ENCODE results near the gene ATP2B3. TPM values are rescaled to one million over a fixed set of nuclear protein-coding genes. Genes with fewer than 3 reads are reported as not detected.

Gene ATP2B3
- polyA plus RNA-seq, 1 donor from 2014 or later = 5.3 TPM

GRCh38 chrX:153600032-153600373 lies 82.6 kb downstream of the ATP2B3 start:
- no peaks in the 10 kb centered on the region for H3K79me2 ChIP-seq (replicated peaks; ENCODE audit: insufficient read depth, low read length)
- H3K4me2 ChIP-seq (ENCODE audit: low read length) = peak overlapping the region; percentile 73
- TF ChIP-seq TAF1 (IDR thresholded peaks at IDR 0.05; ENCODE audit: low read depth) (no peak), POLR2AphosphoS5 (IDR thresholded peaks at IDR 0.05) (no peak), SMC3 (conservative IDR thresholded peaks at IDR 0.05; ENCODE audit: poor library complexity) (no peak), EP300 (conservative IDR thresholded peaks at IDR 0.05; ENCODE audit: poor library complexity, severe bottlenecking) (no peak), EZH2 (IDR thresholded peaks at IDR 0.05; ENCODE audit: borderline replicate concordance, insufficient read depth, low read length, poor library complexity, severe bottlenecking) (no peak), MXI1 (conservative IDR thresholded peaks at IDR 0.05; ENCODE audit: poor library complexity, severe bottlenecking) (no peak), RAD21 (conservative IDR thresholded peaks at IDR 0.05) (no peak)
- TF ChIP-seq, protein P1, sequence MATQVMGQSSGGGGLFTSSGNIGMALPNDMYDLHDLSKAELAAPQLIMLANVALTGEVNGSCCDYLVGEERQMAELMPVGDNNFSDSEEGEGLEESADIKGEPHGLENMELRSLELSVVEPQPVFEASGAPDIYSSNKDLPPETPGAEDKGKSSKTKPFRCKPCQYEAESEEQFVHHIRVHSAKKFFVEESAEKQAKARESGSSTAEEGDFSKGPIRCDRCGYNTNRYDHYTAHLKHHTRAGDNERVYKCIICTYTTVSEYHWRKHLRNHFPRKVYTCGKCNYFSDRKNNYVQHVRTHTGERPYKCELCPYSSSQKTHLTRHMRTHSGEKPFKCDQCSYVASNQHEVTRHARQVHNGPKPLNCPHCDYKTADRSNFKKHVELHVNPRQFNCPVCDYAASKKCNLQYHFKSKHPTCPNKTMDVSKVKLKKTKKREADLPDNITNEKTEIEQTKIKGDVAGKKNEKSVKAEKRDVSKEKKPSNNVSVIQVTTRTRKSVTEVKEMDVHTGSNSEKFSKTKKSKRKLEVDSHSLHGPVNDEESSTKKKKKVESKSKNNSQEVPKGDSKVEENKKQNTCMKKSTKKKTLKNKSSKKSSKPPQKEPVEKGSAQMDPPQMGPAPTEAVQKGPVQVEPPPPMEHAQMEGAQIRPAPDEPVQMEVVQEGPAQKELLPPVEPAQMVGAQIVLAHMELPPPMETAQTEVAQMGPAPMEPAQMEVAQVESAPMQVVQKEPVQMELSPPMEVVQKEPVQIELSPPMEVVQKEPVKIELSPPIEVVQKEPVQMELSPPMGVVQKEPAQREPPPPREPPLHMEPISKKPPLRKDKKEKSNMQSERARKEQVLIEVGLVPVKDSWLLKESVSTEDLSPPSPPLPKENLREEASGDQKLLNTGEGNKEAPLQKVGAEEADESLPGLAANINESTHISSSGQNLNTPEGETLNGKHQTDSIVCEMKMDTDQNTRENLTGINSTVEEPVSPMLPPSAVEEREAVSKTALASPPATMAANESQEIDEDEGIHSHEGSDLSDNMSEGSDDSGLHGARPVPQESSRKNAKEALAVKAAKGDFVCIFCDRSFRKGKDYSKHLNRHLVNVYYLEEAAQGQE (IDR thresholded peaks at IDR 0.05; ENCODE audit: borderline replicate concordance) = no peak
- TF ChIP-seq, protein P2, sequence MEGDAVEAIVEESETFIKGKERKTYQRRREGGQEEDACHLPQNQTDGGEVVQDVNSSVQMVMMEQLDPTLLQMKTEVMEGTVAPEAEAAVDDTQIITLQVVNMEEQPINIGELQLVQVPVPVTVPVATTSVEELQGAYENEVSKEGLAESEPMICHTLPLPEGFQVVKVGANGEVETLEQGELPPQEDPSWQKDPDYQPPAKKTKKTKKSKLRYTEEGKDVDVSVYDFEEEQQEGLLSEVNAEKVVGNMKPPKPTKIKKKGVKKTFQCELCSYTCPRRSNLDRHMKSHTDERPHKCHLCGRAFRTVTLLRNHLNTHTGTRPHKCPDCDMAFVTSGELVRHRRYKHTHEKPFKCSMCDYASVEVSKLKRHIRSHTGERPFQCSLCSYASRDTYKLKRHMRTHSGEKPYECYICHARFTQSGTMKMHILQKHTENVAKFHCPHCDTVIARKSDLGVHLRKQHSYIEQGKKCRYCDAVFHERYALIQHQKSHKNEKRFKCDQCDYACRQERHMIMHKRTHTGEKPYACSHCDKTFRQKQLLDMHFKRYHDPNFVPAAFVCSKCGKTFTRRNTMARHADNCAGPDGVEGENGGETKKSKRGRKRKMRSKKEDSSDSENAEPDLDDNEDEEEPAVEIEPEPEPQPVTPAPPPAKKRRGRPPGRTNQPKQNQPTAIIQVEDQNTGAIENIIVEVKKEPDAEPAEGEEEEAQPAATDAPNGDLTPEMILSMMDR (IDR thresholded peaks at IDR 0.05; ENCODE audit: poor library complexity, severe bottlenecking) = no peak
- peak overlapping the region; percentile 78 for H3K4me3 ChIP-seq (ENCODE audit: low read length)
- no peaks in the 10 kb centered on the region for H3K27me3 ChIP-seq (ENCODE audit: insufficient read depth, low read depth, low read length)
- H3K9ac ChIP-seq (ENCODE audit: low read length) = peak overlapping the region; percentile 75
- H3K27ac ChIP-seq (ENCODE audit: low read length) = peak overlapping the region; percentile 64
- no peak overlapping the region for H2AFZ ChIP-seq (ENCODE audit: low read depth, low read length)
- no peaks in the 10 kb centered on the region for H3K9me3 ChIP-seq (ENCODE audit: low read length)
- H4K20me1 ChIP-seq (ENCODE audit: insufficient read depth) = no peaks in the 10 kb centered on the region
- H3K9me2 ChIP-seq (ENCODE audit: insufficient read depth, low read length) = no peaks in the 10 kb centered on the region
- H3F3A ChIP-seq (ENCODE audit: insufficient read depth, low read length, poor library complexity, severe bottlenecking) = no peaks in the 10 kb centered on the region
- H3K36me3 ChIP-seq (ENCODE audit: insufficient read depth, low read length) = no peaks in the 10 kb centered on the region

GRCh38 chrX:153600921-153601320 lies 83.5 kb downstream of the ATP2B3 start:
- Histone ChIP-seq H2AFZ (ENCODE audit: low read depth, low read length) (no peak overlapping the region), H3K9me3 (ENCODE audit: low read length) (no peaks in the 10 kb centered on the region), H3K27me3 (ENCODE audit: insufficient read depth, low read depth, low read length) (no peaks in the 10 kb centered on the region), H3K9ac (ENCODE audit: low read length) (no peak overlapping the region), H3K27ac (ENCODE audit: low read length) (no peak overlapping the region), H3F3A (ENCODE audit: insufficient read depth, low read length, poor library complexity, severe bottlenecking) (no peaks in the 10 kb centered on the region), H4K20me1 (ENCODE audit: insufficient read depth) (no peaks in the 10 kb centered on the region), H3K36me3 (ENCODE audit: insufficient read depth, low read length) (no peaks in the 10 kb centered on the region), H3K9me2 (ENCODE audit: insufficient read depth, low read length) (no peaks in the 10 kb centered on the region), H3K79me2 (replicated peaks; ENCODE audit: insufficient read depth, low read length) (no peaks in the 10 kb centered on the region), H3K4me3 (ENCODE audit: low read length) (peak overlapping the region; percentile 78), H3K4me2 (ENCODE audit: low read length) (no peak overlapping the region)
- no peak for TF ChIP-seq EP300 (conservative IDR thresholded peaks at IDR 0.05; ENCODE audit: poor library complexity, severe bottlenecking)
- no peak for TF ChIP-seq SMC3 (conservative IDR thresholded peaks at IDR 0.05; ENCODE audit: poor library complexity)
- no peak for TF ChIP-seq TAF1 (IDR thresholded peaks at IDR 0.05; ENCODE audit: low read depth)
- TF ChIP-seq RAD21 (conservative IDR thresholded peaks at IDR 0.05) = no peak
- no peak for TF ChIP-seq EZH2 (IDR thresholded peaks at IDR 0.05; ENCODE audit: borderline replicate concordance, insufficient read depth, low read length, poor library complexity, severe bottlenecking)
- TF ChIP-seq, protein P2 (IDR thresholded peaks at IDR 0.05; ENCODE audit: poor library complexity, severe bottlenecking) = no peak
- TF ChIP-seq, protein P1 (IDR thresholded peaks at IDR 0.05; ENCODE audit: borderline replicate concordance) = no peak
- TF ChIP-seq MXI1 (conservative IDR thresholded peaks at IDR 0.05; ENCODE audit: poor library complexity, severe bottlenecking) = no peak
- TF ChIP-seq POLR2AphosphoS5 (IDR thresholded peaks at IDR 0.05) = no peak

Measured in neural cell (in vitro differentiated cells).